ENCODE results near the gene ZMYND8. TPM values are rescaled to one million over a fixed set of nuclear protein-coding genes. Genes with fewer than 3 reads are reported as not detected.

The ZMYND8 gene
- total RNA-seq, 1 donor from 2014 or later: 19.2 TPM

DNA sequence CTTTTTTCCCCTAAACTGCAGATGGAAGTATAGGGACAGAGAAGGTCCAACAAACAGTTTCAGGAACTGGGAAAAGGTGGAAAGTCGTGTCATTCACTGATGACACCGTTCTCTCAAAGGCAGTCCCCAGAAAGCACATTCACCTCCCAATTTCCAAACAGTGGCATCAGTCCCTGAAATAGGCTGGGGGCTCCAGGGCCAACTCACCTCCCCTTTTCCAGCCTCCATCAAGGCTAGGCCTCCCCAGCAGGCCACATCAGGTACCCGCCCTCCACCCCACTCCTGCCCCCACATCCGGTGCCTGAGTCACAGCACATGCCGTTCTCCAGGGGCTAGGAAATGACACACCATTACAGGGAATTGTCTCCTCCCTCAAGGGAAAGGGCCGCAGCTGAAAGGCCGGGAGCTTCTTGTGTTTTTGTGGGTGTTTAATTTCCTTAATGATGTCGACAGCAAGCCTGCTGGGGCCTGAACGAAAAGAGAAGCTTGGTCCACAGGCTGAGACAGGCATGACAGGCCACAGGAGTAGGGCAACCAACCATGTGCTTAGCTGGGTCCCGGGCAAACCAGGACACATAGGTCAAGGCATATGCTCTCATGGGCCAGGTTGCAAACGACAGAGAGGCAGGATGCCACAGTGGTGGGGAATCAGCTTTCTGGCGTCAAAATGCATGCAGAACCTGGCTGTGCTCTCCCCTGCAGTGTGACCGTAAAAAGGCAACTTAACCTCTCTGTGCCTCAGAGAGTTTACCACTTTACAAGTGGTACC lies 39.2 kb downstream of the ZMYND8 start:
- peak; percentile 90 for DNase-seq (ENCODE audit: low read depth)
- no peak overlapping the region for H3K4me3 ChIP-seq (ENCODE audit: low read depth, low read length)
- TF ChIP-seq, protein P1, sequence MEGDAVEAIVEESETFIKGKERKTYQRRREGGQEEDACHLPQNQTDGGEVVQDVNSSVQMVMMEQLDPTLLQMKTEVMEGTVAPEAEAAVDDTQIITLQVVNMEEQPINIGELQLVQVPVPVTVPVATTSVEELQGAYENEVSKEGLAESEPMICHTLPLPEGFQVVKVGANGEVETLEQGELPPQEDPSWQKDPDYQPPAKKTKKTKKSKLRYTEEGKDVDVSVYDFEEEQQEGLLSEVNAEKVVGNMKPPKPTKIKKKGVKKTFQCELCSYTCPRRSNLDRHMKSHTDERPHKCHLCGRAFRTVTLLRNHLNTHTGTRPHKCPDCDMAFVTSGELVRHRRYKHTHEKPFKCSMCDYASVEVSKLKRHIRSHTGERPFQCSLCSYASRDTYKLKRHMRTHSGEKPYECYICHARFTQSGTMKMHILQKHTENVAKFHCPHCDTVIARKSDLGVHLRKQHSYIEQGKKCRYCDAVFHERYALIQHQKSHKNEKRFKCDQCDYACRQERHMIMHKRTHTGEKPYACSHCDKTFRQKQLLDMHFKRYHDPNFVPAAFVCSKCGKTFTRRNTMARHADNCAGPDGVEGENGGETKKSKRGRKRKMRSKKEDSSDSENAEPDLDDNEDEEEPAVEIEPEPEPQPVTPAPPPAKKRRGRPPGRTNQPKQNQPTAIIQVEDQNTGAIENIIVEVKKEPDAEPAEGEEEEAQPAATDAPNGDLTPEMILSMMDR (IDR thresholded peaks at IDR 0.05; ENCODE audit: insufficient read depth, low read length, poor library complexity, severe bottlenecking): no peak
- no peaks in the 10 kb centered on the region for H3K27me3 ChIP-seq (ENCODE audit: control insufficient read depth, insufficient read depth, low read length)
- H3K36me3 ChIP-seq (ENCODE audit: control insufficient read depth, insufficient read depth, low read length): peaks cover 1% of the 10 kb centered on the region

DNA sequence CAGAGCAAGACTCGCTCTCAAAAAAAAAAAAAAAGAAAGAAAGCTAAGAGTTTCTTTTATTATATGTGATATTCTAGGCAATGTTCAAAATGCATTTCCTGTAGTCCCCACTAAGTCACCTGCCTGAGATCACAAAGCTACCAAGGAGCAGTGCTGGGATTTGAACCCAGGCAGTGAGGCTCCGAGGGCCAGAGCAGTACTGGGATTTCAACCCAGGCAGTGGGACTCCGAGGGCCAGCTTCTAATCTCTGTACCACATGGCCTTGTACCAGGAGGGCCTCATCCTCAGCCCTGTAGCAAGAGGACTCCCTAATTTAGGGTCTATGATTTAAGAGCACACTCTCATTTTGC lies 39.7 kb downstream of the ZMYND8 start:
- H3K4me3 ChIP-seq (ENCODE audit: low read depth, low read length): no peak overlapping the region
- peaks cover 1% of the 10 kb centered on the region for H3K36me3 ChIP-seq (ENCODE audit: control insufficient read depth, insufficient read depth, low read length)
- TF ChIP-seq, protein P1 (IDR thresholded peaks at IDR 0.05; ENCODE audit: insufficient read depth, low read length, poor library complexity, severe bottlenecking): no peak
- DNase-seq (ENCODE audit: low read depth): no peak
- H3K27me3 ChIP-seq (ENCODE audit: control insufficient read depth, insufficient read depth, low read length): no peaks in the 10 kb centered on the region

DNA sequence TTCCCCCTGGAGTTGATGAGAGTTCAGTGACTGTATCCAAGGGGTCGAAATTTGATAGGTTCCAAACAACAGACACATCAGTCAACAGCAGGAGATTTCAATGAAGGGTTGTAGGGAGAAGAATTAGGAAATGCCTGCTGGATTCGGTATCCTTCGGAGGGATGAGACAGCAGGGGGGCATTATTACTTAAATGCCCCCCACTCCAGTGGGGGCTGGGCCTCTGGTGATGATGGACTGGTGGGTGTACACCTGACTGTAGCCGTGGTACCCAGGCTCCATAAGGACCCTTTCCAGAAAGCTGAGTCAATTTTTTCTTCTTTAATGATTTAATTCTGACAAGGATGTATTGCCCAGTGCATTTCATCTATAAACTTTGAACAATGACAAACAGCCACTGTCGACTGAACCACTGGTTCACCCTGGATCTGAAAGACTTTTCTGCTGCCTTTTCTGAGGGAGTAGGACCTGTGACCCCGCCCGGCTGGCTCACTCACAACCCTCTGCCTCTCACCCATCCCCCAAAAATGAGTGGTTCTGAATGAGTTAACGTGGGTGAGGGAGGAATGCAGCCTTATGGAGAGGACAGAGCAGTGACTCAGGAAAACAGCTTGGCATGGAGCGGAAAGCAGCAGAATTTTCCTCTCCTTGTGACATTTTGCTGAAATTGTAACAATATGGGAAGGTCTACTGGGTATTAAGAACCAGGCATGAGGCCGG lies 41.0 kb downstream of the ZMYND8 start:
- H3K27me3 ChIP-seq (ENCODE audit: control insufficient read depth, insufficient read depth, low read length): no peaks in the 10 kb centered on the region
- DNase-seq (ENCODE audit: low read depth): peak; percentile 85
- H3K36me3 ChIP-seq (ENCODE audit: control insufficient read depth, insufficient read depth, low read length): peaks cover 1% of the 10 kb centered on the region
- TF ChIP-seq, protein P1 (IDR thresholded peaks at IDR 0.05; ENCODE audit: insufficient read depth, low read length, poor library complexity, severe bottlenecking): no peak
- H3K4me3 ChIP-seq (ENCODE audit: low read depth, low read length): no peak overlapping the region

DNA sequence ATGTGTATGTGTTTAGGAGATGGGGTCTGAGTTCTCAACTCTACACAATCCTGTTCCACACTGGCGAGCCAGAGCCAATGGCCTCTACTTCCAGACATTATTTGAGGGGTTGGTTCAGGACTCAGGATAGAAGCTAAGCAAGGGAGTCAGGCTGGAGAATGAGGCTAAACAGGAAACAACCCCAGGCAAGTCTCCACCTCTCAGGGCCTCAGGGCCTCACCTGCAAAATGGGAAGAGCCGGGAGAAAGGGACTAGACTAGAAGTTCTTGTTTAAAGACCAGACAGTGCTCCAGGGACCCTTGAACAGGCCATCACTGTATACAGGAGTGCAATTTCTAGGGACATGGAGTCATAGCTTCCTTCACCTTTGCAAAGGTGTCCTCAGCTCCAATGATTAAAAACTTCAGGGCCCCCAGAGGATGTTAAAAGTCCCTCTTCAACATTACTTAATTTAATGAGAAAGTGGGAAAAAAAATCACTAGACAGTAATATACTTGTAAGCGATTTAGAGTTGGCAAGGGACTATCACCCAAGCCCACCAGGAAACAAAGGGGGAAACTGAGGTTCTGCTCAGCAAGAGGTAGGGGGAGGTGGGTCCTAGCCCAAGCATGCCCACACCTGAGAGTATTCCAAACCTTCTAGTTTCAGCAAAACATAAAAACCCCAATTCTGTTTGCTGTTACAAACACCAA lies 41.7 kb downstream of the ZMYND8 start:
- no peak overlapping the region for H3K4me3 ChIP-seq (ENCODE audit: low read depth, low read length)
- DNase-seq (ENCODE audit: low read depth): no peak
- H3K36me3 ChIP-seq (ENCODE audit: control insufficient read depth, insufficient read depth, low read length): peaks cover 1% of the 10 kb centered on the region
- TF ChIP-seq, protein P1 (IDR thresholded peaks at IDR 0.05; ENCODE audit: insufficient read depth, low read length, poor library complexity, severe bottlenecking): no peak
- H3K27me3 ChIP-seq (ENCODE audit: control insufficient read depth, insufficient read depth, low read length): no peaks in the 10 kb centered on the region

DNA sequence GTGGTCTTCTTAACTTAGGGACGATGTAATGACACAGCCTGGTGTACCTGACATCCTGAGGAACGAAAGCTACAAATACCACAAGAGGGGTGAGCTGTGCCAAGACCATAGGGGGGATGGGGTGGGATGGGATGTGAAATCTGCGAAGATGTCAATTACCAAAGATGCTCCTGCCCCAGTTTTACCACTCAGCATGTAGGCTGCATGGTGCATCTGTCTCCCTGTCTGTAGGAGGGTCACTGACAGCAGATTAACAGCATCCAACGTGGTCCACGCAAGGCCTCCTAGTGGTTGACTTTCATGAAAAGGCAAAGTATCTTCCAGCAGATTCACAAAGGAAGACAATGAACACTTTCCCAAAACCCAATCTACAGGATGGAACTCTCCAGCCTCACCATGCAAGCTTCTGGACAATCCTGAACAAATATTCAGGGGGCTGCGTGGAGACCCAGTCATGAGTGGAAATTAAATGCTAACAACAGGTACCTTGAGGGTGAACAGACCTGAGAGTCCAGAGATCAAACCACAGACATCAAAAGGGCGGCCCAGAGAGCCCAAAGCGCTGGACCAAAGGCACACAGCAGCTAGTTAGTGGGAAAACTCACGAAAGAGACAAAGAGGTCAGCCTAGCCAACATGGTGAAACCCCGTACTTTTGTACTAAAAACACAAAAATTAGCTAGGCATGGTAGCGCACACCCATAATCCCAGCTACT lies 44.4 kb downstream of the ZMYND8 start:
- Histone ChIP-seq H3K4me3 (ENCODE audit: low read depth, low read length) (no peak overlapping the region), H3K27me3 (ENCODE audit: control insufficient read depth, insufficient read depth, low read length) (no peaks in the 10 kb centered on the region), H3K36me3 (ENCODE audit: control insufficient read depth, insufficient read depth, low read length) (peaks cover 1% of the 10 kb centered on the region)
- no peak for DNase-seq (ENCODE audit: low read depth)
- TF ChIP-seq, protein P1 (IDR thresholded peaks at IDR 0.05; ENCODE audit: insufficient read depth, low read length, poor library complexity, severe bottlenecking): no peak

Measured in kidney epithelial cell (primary cell).